NCI-H187 (cell line): Measurements from ENCODE around the gene CYP27C1.

Source experiments
- DNase-seq, 2 experiments: peaks; one replicate each; lab custom pipeline; 2025; lab: John Stamatoyannopoulos, UW

The CYP27C1 gene

GRCh38 chr2:127150996-127151395 lies 69.1 kb downstream of the CYP27C1 start:
- no peak for DNase-seq

- no peak for DNase-seq
Observed at GRCh38 chr2:127149384-127149783, 70.7 kb downstream of the CYP27C1 start.

GRCh38 chr2:127146820-127147502 lies 73.1 kb downstream of the CYP27C1 start:
- no peak for DNase-seq

- no peak for DNase-seq
Observed at GRCh38 chr2:127146071-127146725, 73.9 kb downstream of the CYP27C1 start.

GRCh38 chr2:127145280-127145895 lies 74.7 kb downstream of the CYP27C1 start:
- DNase-seq: no peak

GRCh38 chr2:127143841-127144782 lies 76.0 kb downstream of the CYP27C1 start:
- DNase-seq: no peak

GRCh38 chr2:127142663-127143630 lies 77.2 kb downstream of the CYP27C1 start:
- no peak for DNase-seq

GRCh38 chr2:127140538-127140937 lies 79.6 kb downstream of the CYP27C1 start:
- DNase-seq: no peak

- DNase-seq: no peak
Observed at GRCh38 chr2:127139766-127140165, 80.3 kb downstream of the CYP27C1 start.

- no peak for DNase-seq
Observed at GRCh38 chr2:127138281-127138680, 81.8 kb downstream of the CYP27C1 start.

GRCh38 chr2:127137741-127138140 lies 82.4 kb downstream of the CYP27C1 start:
- DNase-seq: no peak

GRCh38 chr2:127137225-127137624 lies 82.9 kb downstream of the CYP27C1 start:
- DNase-seq: no peak

- DNase-seq: no peak
Observed at GRCh38 chr2:127134833-127135830, 85.0 kb downstream of the CYP27C1 start.

- DNase-seq: no peak
Observed at GRCh38 chr2:127134235-127134634, 85.9 kb downstream of the CYP27C1 start.
